Measurements from ENCODE around the gene SLC16A5. TPM values are rescaled to one million over a fixed set of nuclear protein-coding genes. Genes with fewer than 3 reads are reported as not detected.
A peak's percentile ranks its signal among the peaks of the same experiment; 100 is the strongest.

The SLC16A5 gene
- total RNA-seq, 1 experiment from 2014 or later: 1.2 TPM

DNA sequence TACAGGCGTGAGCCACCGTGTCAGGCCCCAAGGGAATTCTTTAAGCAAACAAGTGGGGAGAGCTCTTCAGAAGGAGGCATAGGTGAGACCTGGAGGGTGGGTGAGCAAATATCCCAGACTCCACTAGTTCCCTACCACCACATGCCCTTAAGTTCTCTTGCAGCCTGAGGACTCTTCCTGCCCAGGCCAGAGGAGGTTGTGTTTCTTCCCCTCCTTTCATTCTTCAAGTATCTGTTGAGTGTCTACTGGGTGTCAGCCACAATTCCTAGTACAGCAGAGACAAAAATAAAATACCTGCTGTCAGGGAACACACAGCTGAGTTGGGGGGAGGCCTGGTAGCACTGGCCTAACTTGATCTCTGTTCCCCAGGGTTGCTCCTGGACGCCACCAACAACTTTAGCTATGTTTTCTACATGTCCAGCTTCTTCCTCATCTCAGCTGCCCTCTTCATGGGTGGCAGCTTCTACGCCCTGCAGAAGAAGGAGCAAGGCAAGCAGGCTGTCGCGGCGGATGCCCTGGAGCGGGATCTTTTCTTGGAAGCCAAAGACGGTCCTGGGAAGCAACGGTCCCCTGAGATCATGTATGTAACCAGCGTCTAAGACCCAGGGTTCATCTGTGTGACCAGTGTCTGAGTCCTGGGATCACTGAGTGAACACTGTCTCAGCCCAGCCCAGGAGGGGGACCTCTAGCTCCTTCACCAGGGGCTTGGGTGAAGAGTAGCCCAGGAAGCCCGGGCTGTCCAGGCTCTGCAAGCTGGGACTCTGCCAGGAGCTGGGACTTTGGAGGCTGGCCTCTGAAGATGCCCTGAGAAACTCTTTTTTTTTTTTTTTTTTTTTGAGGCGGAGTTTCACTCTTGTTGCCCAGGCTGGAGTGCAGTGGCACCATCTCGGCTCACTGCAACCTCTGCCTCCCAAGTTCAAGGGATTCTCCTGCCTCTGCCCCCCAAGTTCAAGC lies 16.1 kb downstream of the SLC16A5 start:
- H3K9ac ChIP-seq (ENCODE audit: low read length): no peak overlapping the region
- TF ChIP-seq EZH2 (IDR thresholded peaks at IDR 0.05; ENCODE audit: low read length, unreplicated experiment): no peak
- TF ChIP-seq EZH2phosphoT487 (IDR thresholded peaks at IDR 0.05; ENCODE audit: borderline replicate concordance, low read length): no peak
- TF ChIP-seq, protein P1, sequence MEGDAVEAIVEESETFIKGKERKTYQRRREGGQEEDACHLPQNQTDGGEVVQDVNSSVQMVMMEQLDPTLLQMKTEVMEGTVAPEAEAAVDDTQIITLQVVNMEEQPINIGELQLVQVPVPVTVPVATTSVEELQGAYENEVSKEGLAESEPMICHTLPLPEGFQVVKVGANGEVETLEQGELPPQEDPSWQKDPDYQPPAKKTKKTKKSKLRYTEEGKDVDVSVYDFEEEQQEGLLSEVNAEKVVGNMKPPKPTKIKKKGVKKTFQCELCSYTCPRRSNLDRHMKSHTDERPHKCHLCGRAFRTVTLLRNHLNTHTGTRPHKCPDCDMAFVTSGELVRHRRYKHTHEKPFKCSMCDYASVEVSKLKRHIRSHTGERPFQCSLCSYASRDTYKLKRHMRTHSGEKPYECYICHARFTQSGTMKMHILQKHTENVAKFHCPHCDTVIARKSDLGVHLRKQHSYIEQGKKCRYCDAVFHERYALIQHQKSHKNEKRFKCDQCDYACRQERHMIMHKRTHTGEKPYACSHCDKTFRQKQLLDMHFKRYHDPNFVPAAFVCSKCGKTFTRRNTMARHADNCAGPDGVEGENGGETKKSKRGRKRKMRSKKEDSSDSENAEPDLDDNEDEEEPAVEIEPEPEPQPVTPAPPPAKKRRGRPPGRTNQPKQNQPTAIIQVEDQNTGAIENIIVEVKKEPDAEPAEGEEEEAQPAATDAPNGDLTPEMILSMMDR (conservative IDR thresholded peaks at IDR 0.05; ENCODE audit: low read depth, low read length): no peak
- no peak overlapping the region for H3K4me2 ChIP-seq (ENCODE audit: low read length)
- no peaks in the 10 kb centered on the region for H3K36me3 ChIP-seq (ENCODE audit: low read depth, low read length)
- no peaks in the 10 kb centered on the region for H3F3A ChIP-seq (ENCODE audit: low read length, unreplicated experiment)
- CTCF ChIA-PET: interaction anchor here (0.6 to 2.2 kb wide), 3 partner anchors 32 to 35 kb away, joined by 6 to 23 read pairs (median 8); no protein-coding TSS in a partner anchor
- intact Hi-C loops (cut with micrococcal nuclease): no loop called here
- 0 out of 2 replicates have a peak, but pooled peaks cover under 1% of the 10 kb centered on the region for H3K4me1 ChIP-seq (ENCODE audit: insufficient read depth, low read length)
- ATAC-seq (no peak), DNase-seq (no peak)
- no peaks in the 10 kb centered on the region for H3K27me3 ChIP-seq (ENCODE audit: low read length)
- H3K79me2 ChIP-seq (ENCODE audit: low read length): no peaks in the 10 kb centered on the region
- BruUV-seq (replicated peaks): no TSS peak
- no peaks in the 10 kb centered on the region for H4K20me1 ChIP-seq (ENCODE audit: low read length)
- no peaks in the 10 kb centered on the region for H3K9me2 ChIP-seq (replicated peaks; ENCODE audit: low read length)
- no peak overlapping the region for H3K27ac ChIP-seq (ENCODE audit: low read length)
- H3K4me3 ChIP-seq (ENCODE audit: low read length): no peak overlapping the region
- no peaks in the 10 kb centered on the region for H3K9me3 ChIP-seq (ENCODE audit: low read length)
- H2AFZ ChIP-seq (ENCODE audit: low read length): no peak overlapping the region
- POLR2A ChIA-PET (ENCODE audit: unreplicated experiment): no interaction called here

DNA sequence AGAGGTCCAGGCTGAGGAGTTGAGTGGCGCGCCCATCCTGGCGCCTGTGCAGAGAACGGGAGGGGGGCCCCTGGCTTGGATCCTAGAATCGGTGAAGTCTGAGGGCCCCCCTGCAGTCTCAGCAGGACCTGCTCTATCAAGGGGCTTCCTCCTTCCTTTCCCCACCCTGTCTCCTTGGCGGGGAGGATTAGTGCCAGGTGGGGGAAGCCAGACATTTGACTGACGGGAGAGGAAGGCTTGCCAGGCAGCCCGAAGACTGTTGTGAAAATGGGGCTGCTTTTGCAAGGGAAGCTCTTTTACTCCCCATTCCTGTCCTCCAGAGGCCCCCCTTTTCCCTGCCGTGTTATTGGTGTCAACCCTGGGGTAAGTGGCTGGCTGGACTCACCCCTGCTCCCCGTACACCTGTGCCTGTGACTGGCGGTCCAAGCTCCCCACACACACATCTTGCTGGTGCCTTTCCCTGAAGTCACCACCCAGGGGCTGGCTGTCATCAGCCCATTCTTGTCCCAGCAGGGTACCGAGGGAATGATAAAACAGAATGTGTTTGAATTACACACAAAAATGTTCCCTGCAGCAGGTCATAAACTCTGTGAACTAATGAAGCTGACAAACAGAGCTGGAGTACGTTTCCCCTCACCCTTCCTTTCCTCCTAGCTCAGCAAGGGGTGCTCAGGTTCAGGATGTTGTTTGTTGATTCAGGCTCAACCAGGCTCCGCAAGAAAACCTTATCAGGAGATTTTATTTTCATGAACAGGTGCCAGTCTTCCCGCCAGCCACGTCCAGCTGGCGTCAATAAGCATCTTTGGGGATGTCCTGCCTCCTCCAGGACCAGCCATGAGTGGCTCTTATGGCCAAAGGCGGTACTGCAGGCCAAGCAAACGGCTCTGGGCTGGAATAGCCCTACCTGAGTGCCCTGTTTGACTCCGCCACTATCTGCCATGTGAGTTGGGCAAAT lies 17.6 kb downstream of the SLC16A5 start:
- no peaks in the 10 kb centered on the region for H3K9me3 ChIP-seq (ENCODE audit: low read length)
- no peaks in the 10 kb centered on the region for H3K27me3 ChIP-seq (ENCODE audit: low read length)
- H3K4me2 ChIP-seq (ENCODE audit: low read length): peak overlapping the region; percentile 20
- no peak overlapping the region for H3K27ac ChIP-seq (ENCODE audit: low read length)
- no peak for TF ChIP-seq EZH2 (IDR thresholded peaks at IDR 0.05; ENCODE audit: low read length, unreplicated experiment)
- TF ChIP-seq EZH2phosphoT487 (IDR thresholded peaks at IDR 0.05; ENCODE audit: borderline replicate concordance, low read length): no peak
- TF ChIP-seq, protein P1 (conservative IDR thresholded peaks at IDR 0.05; ENCODE audit: low read depth, low read length): peak; percentile 90
- intact Hi-C loops (cut with micrococcal nuclease): loop anchor here (1.0 kb wide), 1 partner anchor 35 kb away; no protein-coding TSS in a partner anchor
- DNase-seq (peak; percentile 87), ATAC-seq (peak; percentile 86)
- ChIA-PET POLR2A (ENCODE audit: unreplicated experiment) (interaction anchor here (0.6 kb wide), 1 partner anchor 117 kb away, joined by 3 read pairs; no protein-coding TSS in a partner anchor), CTCF (interaction anchor here (0.6 to 2.2 kb wide), 9 partner anchors 9 to 209 kb away, joined by 3 to 23 read pairs (median 4); no protein-coding TSS in a partner anchor)
- no peak overlapping the region for H3K9ac ChIP-seq (ENCODE audit: low read length)
- BruUV-seq (replicated peaks): no TSS peak
- no peaks in the 10 kb centered on the region for H3K36me3 ChIP-seq (ENCODE audit: low read depth, low read length)
- H3K4me3 ChIP-seq (ENCODE audit: low read length): no peak overlapping the region
- H3K79me2 ChIP-seq (ENCODE audit: low read length): peaks cover 7% of the 10 kb centered on the region
- peaks cover 7% of the 10 kb centered on the region; the same call in 1 of the 2 replicates for H3K4me1 ChIP-seq (ENCODE audit: insufficient read depth, low read length)
- H4K20me1 ChIP-seq (ENCODE audit: low read length): no peaks in the 10 kb centered on the region
- peak overlapping the region; percentile 22; the same call in 1 of the 2 replicates for H2AFZ ChIP-seq (ENCODE audit: low read length)
- H3K9me2 ChIP-seq (replicated peaks; ENCODE audit: low read length): no peaks in the 10 kb centered on the region
- H3F3A ChIP-seq (ENCODE audit: low read length, unreplicated experiment): no peaks in the 10 kb centered on the region
